ENCODE results near the gene CDC73. TPM values are rescaled to one million over a fixed set of nuclear protein-coding genes. Genes with fewer than 3 reads are reported as not detected.
A peak's percentile ranks its signal among the peaks of the same experiment; 100 is the strongest.

Gene CDC73
- 62.5 and 63.7 TPM in 2 replicates for total RNA-seq (2021)
- long read RNA-seq, full-length matches to known transcripts = 28 of 82 reads
- long read RNA-seq, partial matches to known transcripts = 42 of 82 reads
- long read RNA-seq, other reads (novel, unspliced or antisense) = 12 of 82 reads

GRCh38 chr1:193121616-193122593 lies at the start of gene CDC73:
CDC73 (plus strand) TSS chr1:193122031; CDS start chr1:193122201, 170 bp downstream.
- no CpG with 5 or more reads among the region's 85 CpGs for WGBS (ENCODE audit: extremely low coverage, insufficient read length, low lambda C conversion rate)
- peak; percentile 94 for DNase-seq

More at GRCh38 chr1:193121616-193122593, at the start of gene CDC73:
- Histone ChIP-seq H3K4ac (ENCODE audit: low read depth, low read length) (no peak within 1 kb of the TSS; the same call in 1 of the 2 replicates), H3K4me2 (ENCODE audit: insufficient read depth, insufficient read length, low read length) (peak within 1 kb of the TSS; percentile 73), H4K91ac (ENCODE audit: insufficient read length, low read depth, low read length) (no peak within 1 kb of the TSS), H3K9ac (ENCODE audit: extremely low read depth, insufficient read length, low read length) (peak within 1 kb of the TSS; percentile 97), H4K8ac (replicated peaks; ENCODE audit: insufficient read length, low read depth, low read length) (peak within 1 kb of the TSS; percentile 80), H3K27ac (ENCODE audit: insufficient read length, low read depth, low read length) (peak within 1 kb of the TSS; percentile 97), H3K23me2 (ENCODE audit: insufficient read length, low read depth, low read length, poor library complexity, severe bottlenecking) (no peaks in the 10 kb centered on the region), H2AK5ac (ENCODE audit: insufficient read length, low read length) (no peak within 1 kb of the TSS), H2BK20ac (ENCODE audit: low read depth, low read length, poor library complexity, severe bottlenecking) (no peak within 1 kb of the TSS), H3K27me3 (ENCODE audit: insufficient read depth, low read length) (no peaks in the 10 kb centered on the region), H2BK12ac (ENCODE audit: insufficient read length, low read depth, low read length) (no peak within 1 kb of the TSS), H4K5ac (ENCODE audit: insufficient read length, low read depth, low read length) (peak within 1 kb of the TSS; percentile 97), H3K79me2 (ENCODE audit: insufficient read depth, low read length) (peaks cover 16% of the 10 kb centered on the region; the same call in 1 of the 2 replicates), H3K4me1 (ENCODE audit: insufficient read depth, low read length) (no peaks in the 10 kb centered on the region; the same call in 1 of the 2 replicates), H2AFZ (ENCODE audit: low read length) (no peak within 1 kb of the TSS), H4K20me1 (ENCODE audit: control insufficient read depth, insufficient read depth, insufficient read length) (no peaks in the 10 kb centered on the region), H2BK120ac (ENCODE audit: low read depth, low read length, poor library complexity, severe bottlenecking) (no peak within 1 kb of the TSS), H3K23ac (ENCODE audit: insufficient read length, low read depth, low read length) (no peak within 1 kb of the TSS), H3K18ac (ENCODE audit: insufficient read length, low read depth, low read length) (peak within 1 kb of the TSS; percentile 99), H2BK15ac (ENCODE audit: low read depth, low read length) (no peak within 1 kb of the TSS), H3K14ac (ENCODE audit: insufficient read depth, low read length) (peak within 1 kb of the TSS; percentile 99), H3K79me1 (ENCODE audit: insufficient read depth, low read depth, low read length, poor library complexity, severe bottlenecking) (no peaks in the 10 kb centered on the region), H3K9me3 (ENCODE audit: control insufficient read depth, low read depth, low read length) (no peaks in the 10 kb centered on the region), H3K56ac (ENCODE audit: insufficient read length, low read depth, low read length) (peak within 1 kb of the TSS; percentile 93), H2BK5ac (ENCODE audit: insufficient read length, low read length) (peak within 1 kb of the TSS; percentile 18), H3T11ph (ENCODE audit: low read length) (no peak within 1 kb of the TSS)
- TF ChIP-seq, protein P1, sequence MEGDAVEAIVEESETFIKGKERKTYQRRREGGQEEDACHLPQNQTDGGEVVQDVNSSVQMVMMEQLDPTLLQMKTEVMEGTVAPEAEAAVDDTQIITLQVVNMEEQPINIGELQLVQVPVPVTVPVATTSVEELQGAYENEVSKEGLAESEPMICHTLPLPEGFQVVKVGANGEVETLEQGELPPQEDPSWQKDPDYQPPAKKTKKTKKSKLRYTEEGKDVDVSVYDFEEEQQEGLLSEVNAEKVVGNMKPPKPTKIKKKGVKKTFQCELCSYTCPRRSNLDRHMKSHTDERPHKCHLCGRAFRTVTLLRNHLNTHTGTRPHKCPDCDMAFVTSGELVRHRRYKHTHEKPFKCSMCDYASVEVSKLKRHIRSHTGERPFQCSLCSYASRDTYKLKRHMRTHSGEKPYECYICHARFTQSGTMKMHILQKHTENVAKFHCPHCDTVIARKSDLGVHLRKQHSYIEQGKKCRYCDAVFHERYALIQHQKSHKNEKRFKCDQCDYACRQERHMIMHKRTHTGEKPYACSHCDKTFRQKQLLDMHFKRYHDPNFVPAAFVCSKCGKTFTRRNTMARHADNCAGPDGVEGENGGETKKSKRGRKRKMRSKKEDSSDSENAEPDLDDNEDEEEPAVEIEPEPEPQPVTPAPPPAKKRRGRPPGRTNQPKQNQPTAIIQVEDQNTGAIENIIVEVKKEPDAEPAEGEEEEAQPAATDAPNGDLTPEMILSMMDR (conservative IDR thresholded peaks at IDR 0.05) = peak; percentile 96
- peaks cover 14 to 15% of the 10 kb centered on the region in 2 experiments for H3K4me1 Mint-ChIP-seq
- H3K27me3 Mint-ChIP-seq (ENCODE audit: low read depth) = peaks cover 11% of the 10 kb centered on the region
- peak within 1 kb of the TSS; percentile 99 to 100 (median 100) for H3K27ac Mint-ChIP-seq
- H3K36me3 Mint-ChIP-seq (ENCODE audit: insufficient read depth in 1 of 3, low read depth in 3 of 3) = peaks cover 6 to 18% (median 18%) of the 10 kb centered on the region in 3 experiments; a peak in 5 of 7 replicates
- peak within 1 kb of the TSS; percentile 84 to 95 for H3K4me3 Mint-ChIP-seq
- no peaks in the 10 kb centered on the region for H3K9me3 Mint-ChIP-seq

All from H9 (cell line).